GM18873 (cell line): Measurements from ENCODE around the gene PLBD2.

Source experiments
- ATAC-seq: cut with Tn5 transposase; IDR thresholded peaks from one replicate; pipeline ENCODE4 v1.9.1; 2021; ENCODE audit warnings: mild to moderate bottlenecking, moderate library complexity, moderate number of reproducible peaks; ENCODE audit not compliant: unreplicated experiment, low FRiP score

Gene PLBD2

DNA sequence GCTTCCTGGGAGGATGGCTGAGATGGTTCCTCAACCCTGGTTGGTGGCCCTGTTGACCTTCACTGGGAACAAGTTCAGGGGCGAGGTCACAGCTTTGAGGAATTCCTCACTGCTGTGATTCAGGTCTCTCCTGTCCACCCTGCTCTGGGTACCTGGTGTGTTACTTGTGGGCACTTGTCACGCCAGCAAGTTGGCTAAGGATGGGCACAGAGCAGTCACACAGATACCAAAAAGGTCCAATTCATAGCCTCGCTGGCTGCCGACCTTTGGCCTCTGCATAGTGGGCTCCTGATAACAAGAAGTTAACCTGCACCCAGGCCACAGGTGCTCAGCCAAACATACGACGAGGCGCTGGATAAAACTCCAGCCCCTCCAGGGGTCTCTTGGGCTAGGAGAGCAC is 34.1 kb downstream of the PLBD2 start:
- no peak for ATAC-seq

DNA sequence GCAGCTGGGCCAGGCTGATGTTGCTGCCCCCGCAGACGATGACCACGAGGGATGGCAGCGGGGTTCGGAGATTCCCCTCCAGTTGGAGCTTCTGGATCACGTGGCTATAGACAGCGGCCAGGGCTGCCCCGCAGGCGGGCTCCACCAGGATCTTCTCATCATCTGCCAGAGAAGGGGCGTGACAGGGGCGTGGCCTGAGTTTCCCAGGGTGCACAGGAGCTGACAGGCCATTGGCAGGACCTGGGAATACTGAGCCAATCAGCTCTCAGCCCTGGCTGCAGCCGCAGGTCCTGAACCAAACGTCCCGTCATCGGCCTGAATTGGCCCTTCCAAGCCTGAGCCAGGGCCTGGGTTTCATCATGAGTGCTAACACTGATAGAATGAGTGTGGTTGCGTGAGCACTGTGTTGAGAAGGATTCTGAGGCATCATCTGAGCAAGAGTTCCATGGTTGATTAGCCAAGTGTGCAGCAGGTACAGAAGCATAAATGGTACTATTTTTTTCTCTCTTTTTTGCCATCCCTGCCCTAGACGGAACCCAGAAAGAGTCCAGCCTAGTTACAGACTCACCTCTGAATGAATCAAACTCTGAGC is 34.7 kb downstream of the PLBD2 start:
- no peak for ATAC-seq

DNA sequence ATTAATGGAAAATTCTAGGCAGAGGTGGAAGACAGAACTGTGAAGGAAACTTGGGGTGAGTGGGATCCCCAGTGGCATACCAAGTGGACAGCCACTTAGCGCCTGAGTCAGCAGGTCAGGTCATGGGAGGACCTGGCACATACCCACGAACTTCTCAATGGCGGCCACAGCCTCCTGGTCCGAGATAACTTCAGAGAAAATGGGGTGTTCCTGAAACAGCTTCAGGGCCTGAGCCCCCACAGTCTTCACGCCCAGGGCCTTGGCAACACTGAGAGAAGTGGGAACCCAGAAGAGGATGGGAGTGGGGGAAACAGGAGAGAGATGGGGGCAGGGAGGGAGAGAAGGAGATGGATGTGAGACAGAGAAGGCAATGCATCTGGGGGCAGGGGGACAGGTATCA is 35.4 kb downstream of the PLBD2 start:
- ATAC-seq: no peak

DNA sequence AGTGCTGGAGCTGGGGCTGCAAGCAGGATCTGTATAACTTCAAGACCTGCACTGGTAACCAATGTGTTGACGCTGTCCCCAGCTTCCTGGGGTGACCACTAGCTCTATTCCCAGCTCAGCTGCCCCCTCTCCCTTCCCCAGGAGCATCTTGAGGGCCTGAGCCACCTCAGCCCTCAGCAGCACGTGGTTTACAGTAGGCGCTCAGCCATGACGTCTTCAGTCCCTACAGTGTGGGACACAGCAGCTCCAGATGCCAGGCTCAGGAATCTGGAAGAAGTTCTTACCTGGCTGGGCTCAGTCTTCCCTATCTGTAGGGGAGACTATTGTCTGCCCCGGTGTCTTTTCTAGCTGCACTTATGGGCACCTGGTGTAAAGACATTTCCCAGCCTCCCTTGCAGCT is 36.7 kb downstream of the PLBD2 start:
- no peak for ATAC-seq

DNA sequence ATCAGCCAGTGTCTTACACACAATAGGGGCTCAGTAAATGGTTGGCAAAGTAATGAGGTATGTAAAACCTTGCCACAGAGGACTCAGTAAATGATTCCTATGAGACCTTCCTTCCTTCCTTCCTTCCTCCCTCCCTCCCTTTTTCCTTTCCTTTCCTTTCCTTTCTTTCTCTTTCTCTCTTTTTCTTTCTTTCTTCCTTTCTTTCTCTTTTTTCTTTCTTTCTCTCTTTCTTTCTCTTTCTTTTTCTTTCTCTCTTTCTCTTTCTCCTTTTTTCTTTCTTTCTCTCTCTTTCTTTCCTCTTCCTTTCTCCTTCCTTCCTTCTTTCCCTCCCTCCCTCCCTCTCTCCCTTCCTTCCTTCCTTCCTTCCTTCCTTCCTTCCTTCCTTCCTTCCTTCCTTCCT is 37.8 kb downstream of the PLBD2 start:
- ATAC-seq: no peak

DNA sequence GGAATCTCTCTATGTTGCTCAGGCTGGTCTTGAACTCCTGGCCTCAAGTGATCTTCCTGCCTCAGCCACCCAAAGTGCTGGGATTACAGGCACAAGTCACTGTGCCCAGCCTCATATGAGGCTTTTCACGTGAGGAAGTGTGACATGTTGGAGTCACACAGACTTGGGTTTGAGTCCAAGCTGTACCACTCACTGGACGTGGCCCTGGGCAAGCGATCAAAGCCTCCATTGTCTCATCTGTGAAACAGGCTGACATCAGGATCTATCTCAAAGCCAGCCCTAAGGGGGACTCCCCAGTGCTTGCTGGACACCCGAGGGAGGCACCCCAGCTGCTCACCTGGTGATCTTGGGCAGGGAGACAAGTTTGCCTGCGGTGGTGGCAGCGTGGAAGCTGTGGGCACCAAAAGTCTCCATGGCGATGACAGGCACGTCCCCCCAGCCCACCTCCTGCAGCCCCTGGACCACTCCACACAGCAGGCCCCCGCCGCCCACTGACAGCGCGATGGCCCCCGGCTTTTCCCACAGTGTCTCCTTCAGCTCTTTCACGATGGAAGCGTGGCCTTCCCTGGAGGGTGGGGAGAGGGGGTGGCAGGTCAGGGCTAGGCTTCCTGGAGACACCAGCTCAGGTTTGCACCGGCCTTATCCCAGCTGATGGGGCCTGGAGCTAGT is 38.6 kb downstream of the PLBD2 start:
- no peak for ATAC-seq

DNA sequence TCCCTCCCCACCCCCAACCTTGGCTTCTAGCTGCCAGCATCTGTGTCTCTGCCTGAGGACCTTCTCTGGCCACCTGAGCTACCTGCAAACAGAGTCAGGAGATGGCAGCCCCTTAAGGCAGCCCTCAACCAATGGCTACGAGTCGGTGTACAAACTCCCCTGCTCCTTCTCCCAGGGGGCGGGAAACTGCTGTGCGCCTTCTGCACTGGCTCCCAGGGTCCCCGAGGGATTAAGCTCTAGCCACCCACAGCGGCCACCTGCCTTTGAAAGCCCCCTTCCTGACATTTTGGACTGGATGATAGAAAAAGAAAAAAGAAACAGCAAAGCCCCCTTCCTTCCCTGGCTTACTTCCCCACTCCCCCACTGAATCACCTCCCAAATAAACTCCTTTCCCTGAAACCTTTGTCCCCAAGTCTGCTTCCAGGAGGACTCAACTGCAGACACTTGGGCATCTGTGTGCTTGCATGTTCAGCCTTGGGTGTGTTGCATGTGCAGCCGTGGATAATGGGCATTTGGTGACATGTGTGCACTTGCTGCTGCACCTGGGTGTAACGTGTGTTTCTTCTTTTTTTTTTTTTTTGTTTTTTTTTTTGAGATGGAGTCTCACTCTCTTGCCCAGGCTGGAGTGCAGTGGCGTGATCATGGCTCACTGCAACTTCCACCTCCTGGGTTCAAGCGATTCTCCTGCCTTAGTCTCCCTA is 39.3 kb downstream of the PLBD2 start:
- ATAC-seq: no peak

DNA sequence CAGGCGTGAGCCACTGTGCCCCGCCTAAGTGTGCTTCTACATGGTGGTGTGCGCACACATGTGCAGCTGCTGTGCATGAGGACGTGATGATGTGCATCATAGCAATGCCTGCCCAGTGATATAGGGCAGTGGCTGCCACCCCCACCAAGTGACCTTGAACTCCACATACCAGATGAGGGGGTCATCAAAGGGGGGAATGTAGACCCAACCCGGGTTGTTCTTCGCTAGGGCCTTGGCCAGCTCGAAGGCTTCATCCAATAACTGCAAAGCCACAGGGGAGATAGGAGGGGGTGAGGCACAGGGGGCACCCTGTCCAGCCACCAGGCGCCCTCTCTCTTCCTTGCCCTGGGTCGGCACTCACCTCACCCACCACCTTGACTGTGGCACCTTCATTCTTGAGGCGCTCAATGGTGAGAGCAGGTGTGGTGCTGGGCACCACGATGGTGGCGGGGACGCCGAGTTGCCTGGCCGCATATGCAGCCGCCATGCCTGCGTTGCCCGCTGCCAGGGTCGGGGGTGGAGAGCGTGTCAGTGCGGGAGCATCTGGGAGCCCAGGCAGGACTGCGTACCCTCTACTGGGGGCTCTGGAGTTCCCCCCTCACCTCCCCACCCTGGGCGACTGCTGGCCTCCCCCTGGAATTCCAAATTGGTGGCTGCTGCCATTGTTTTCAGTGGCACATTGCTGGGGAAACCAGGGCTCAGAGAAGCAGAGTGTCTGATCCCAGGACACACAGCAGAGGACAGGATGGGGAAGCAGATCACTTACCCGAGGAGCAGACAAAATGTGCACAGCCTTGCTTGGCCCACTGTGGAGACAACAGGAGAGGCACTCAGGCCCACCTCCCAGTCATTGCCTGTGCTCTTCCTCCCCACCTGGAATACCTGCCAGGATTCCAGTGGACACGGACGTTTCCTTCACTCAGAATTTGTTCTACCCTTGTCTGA is 40.2 kb downstream of the PLBD2 start:
- ATAC-seq: no peak

DNA sequence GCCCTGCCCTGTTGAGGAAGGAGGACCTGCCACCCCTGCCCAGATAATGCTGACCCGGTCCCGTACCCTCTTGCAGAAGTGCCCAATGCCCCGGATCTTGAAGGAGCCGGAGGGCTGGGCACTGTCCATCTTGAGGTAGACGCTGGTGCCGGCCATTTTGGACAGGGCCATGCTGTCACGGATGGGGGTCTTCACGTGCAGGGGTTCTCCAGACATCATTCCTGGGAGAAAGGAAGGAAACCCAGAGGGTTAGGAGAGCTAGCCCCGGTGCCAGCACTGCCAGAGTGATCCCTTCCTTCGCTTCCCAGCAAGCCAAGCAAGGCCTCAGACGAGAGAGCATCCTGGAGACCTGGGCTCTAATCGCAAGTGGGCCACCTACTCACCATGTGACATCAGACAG is 41.1 kb downstream of the PLBD2 start:
- no peak for ATAC-seq

DNA sequence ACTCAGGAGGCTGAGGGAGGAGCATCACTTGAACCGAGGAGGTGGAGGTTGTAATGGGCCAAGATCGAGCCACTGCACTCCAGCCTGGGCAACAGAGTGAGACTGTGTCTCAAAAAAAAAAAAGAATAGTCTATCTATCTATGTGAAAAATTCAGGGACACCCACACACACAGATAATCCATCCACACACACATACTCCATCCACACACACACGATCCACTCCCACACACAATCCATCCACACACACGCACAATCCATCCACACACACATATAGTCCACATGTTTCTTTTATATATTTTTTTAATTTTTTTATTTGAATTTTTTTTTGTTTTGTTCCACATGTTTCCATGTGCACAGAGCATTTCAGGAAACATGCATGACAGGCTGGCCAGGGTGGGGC is 42.0 kb downstream of the PLBD2 start:
- no peak for ATAC-seq

DNA sequence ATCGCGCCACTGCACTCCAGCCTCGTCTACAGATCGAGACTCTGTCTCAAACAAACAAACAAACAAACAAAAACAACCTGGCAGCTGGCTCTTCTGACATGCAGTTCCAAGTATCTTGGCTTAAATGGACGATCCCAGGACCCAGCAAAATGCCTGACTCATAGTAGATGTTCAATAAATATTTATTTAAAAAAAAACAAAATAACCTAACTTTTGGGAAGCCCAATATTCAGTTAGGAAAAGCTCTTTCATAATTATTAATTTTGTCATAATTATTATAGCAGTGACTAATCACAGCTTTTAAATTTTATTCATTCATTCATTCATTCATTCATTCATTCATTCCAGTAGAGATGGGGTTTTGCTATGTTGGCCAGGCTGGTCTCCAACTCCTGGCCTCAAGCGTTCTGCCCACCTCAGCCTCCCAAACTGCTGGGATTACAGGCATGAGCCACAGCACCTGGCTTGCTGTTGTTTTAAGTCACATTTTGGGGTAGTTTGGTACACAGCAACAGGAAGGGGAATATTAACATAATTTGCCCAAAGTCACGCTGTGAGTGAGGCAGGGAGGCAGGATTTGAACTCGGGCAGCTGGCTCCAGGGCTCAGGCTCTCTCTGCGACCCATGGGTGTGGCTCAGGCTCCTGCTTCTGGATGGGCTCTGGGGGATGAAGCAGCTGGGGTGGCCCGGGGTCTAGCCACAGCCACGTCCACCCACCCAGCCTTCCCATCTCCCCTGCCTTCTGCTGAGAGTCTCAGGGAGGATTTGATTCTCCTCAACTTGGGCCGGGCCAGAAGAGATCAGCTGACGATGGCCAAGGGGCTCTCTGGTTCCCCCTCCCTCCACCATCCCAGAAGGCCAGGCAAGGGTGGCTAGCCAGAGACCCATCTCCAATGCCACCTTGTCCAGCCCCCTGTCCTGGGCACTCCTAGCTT is 42.9 kb downstream of the PLBD2 start:
- ATAC-seq: no peak

DNA sequence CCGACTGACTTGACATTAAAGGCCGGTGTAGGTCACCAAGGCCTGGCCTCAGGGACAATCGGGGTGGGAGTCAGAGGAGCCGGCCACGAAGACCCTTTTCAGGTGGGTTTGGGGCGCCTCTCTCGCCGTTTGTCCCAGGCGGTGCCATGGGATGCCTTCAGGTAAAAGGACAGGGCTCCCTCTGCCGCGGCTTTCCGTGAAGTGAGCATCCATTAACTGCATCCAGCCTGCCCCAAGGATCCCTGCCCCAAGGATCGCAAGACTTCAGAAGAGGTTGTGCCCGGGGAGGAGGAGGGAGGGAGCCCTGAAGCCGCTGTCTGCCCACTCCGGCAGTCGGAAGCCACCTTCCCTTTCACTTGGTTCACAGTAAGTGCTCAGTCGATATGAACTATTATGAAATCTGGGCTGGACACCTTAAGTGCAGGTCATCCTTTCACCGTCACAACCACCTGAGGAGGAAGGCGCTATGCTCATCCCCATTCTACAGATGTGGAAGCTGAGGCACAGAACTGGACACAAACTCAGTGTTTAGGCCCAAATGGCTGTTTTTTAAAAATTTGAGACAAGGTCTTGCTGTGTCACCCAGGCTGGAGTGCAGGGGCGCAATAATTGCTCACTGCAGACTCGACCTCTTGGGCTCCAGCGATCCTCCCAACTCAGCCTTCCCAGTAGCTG is 44.3 kb downstream of the PLBD2 start:
- ATAC-seq: no peak

DNA sequence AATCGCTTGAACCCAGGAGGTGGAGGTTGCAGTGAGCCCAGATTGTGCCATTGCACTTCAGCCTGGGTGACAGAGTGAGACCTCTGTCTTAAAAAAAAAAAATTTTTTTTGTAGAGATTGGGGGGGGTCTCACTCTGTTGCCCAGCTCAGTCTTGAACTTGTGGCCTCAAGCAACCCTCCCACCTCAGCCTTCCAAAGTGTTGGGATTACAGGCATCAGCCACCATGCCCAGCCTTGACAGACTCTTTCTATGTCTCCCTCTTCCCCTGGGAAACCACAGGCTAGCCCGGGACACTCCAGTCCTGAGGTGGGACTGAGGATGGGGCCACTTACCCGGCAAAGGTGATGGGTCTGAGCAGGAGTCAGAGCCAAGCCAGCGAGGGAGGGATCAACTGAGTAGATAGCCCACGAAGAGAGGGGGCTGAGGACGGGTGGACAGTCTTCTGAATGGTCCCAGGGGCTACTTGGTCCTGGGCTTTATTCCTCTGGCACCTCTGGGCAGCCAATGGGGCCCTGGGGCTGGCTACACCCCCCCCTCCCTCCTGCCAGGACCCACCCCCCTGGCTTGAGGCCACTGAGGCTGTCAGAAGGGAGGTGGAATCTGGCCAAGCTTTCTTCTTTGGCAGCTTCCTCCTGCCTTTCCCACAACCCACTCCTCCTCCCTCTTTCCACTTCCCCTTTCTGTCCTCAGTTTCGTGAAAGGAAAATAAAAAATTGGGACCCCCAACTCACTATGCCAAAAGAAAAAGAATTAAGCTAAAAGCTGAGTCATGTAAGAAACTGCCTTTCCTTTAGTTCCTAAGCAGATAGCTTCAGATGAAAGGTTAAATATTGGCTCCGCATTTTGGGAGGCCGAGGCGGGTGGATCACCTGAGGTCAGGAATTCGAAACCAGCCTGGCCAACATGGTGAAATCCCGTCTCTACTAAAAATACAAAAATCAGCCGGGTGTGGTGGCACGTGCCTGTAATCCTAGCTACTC is 45.3 kb downstream of the PLBD2 start, which contains the start of gene SDS:
TSS of gene SDS (minus strand) at position 453 of the 981 bp plus-strand sequence. CDS start 4,179 bp downstream, outside the sequence.
- ATAC-seq: no peak

DNA sequence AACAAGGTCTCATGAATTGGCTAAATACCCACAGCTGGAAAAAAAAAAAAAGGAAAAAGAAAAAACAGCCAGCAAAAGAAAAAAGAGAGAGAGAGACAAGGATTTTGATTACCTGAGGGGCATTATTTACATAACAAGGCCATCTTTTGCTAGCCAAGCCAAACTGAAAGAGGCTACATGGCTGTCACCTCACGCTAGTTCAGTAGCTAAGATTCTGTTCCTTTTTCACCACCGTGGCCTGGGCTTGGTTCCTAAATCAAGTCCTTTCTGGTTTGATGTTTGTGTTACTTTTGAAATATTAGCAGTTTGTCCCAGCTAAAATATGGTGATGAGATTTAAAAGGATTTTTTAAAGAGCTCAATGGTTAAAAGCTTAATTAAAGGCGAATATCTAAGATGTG is 47.3 kb downstream of the PLBD2 start:
- ATAC-seq: no peak

DNA sequence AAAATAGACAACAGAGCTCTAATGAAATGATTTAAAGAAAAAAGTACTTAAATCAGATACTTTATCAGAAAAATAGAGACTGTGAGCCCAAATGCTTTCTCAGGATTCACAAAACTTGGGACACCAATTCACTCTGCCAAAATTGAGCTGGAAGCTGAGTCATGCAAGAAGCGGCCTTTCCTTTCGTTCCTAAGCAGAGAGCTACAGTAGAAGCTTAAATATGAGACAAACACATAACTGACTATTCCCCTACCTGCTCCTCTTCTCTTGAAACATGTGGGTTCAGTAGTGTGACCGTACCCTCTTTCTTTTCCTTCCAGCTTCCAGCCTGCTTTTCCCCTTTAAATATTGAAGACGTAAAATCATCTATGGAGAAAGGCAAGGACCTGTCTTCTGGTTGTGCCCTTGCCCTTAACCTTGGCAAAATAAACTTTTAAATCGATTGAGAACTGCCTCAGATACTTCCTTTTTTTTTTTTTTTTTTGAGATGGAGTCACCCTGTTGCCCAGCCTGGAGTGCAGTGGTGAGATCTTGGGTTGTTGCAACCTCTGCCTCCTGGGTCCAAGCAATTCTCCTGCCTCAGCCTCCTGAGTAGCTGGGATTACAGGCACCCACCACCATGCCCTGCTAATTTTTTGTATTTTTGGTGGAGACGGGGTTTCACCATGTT is 49.7 kb downstream of the PLBD2 start:
- ATAC-seq: no peak

DNA sequence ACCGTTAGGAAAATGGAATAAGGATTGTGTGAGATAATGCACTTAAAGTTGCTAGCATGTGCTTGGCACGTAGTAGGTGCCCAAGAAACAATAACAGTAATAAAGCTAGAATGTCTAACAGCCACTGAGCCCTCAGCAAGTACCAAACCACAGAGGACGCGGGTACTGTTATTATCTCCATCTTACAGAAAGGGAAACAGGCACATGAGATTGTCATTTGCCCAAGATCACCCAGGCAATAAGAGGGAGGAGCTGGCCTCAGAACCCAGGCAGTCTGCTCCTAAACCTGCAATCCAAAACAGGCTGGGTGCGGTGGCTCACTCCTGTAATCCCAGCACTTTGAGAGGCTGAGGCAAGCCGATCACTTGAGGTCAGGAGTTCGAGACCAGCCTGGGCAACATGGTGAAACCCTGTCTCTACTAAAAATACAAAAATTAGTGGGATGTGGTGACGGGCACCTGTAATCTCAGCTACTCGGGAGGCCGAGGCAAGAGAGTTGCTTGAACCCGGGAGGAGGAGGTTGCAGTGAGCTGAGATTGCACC is 50.4 kb downstream of the PLBD2 start:
- ATAC-seq: no peak

DNA sequence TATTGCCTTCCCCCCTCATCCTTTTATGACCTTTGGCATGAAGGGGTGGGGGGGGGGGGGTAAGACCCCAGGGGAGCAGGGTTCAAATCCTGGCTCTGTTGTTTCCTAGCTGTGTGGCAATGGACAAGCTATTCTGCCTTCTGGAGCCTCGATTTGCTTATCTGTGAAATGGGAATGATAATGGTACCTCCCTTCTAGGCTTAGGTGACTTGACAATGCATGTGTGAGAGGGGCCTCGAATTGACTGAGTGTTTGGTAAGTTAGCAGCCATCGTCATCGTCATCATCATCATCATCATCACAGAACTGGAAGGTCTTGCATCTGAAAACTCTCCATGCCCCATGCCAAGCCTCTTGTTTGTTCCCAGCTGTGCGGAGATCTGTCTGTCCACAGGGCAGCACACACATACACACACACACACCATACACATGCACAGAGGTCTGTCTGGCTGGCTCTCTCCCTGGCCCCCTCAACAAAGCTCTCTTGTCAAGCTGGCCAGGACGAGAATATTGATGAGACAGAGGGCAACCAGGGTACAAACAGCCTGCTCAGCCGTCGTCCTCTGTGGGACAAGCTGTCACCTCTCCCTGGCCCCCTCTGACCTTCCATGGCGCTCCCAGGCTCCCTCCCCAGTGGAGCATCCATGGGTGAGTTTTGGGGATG is 51.2 kb downstream of the PLBD2 start:
- ATAC-seq: no peak
